Neutrophil (primary cell): ENCODE data around the gene SELPLG.
"Not testable (repeated sequence)": the region's sequence is repeated elsewhere in the genome, so short reads cannot be mapped to it uniquely, and the experiment has no call there.

Experiments used
- H3K27ac ChIP-seq: fragments of 200-600 bp; sonication (generic); 2 replicates; pipeline ENCODE4 v1.5.1; 2016; ENCODE audit warnings: mild to moderate bottlenecking, moderate library complexity
- H3K27me3 ChIP-seq: fragments of 200-600 bp; sonication (generic); 2 replicates; pipeline ENCODE4 v1.6.0; 2016; ENCODE audit warnings: mild to moderate bottlenecking
- H3K36me3 ChIP-seq: fragments of 200-600 bp; sonication (generic); 2 replicates; pipeline ENCODE4 v1.5.1; 2017
- H3K4me1 ChIP-seq, 2 experiments: fragments of 200-600 bp in 1 of 2; sonication (generic) in 1 of 2; 1 replicate in 1 of 2; 2 replicates in 1 of 2; pipeline versions ENCODE4 v1.5.1 to v1.6.1; 2013 to 2016; ENCODE audit warnings: low read depth in 1 of 2, low read length in 1 of 2, mild to moderate bottlenecking in 1 of 2, moderate library complexity in 1 of 2; ENCODE audit not compliant: control insufficient read depth in 1 of 2, insufficient read depth in 1 of 2
- H3K4me3 ChIP-seq, 2 experiments: fragments of 200-600 bp in 1 of 2; sonication (generic) in 1 of 2; 1 replicate in 1 of 2; 2 replicates in 1 of 2; pipeline ENCODE4 v1.5.1; 2013 to 2016; ENCODE audit warnings: low read depth in 1 of 2, low read length in 1 of 2, mild to moderate bottlenecking in 1 of 2, moderate library complexity in 1 of 2
- H3K9me3 ChIP-seq: fragments of 200-600 bp; sonication (generic); 2 replicates; pipeline ENCODE4 v1.5.1; 2016
- TF ChIP-seq, protein P1 (sequence below): fragments of 200-600 bp; sonication (generic); IDR thresholded peaks from 2 replicates; pipeline ENCODE4 v1.5.1; 2016; ENCODE audit warnings: antibody characterized with exemption

The SELPLG gene

DNA sequence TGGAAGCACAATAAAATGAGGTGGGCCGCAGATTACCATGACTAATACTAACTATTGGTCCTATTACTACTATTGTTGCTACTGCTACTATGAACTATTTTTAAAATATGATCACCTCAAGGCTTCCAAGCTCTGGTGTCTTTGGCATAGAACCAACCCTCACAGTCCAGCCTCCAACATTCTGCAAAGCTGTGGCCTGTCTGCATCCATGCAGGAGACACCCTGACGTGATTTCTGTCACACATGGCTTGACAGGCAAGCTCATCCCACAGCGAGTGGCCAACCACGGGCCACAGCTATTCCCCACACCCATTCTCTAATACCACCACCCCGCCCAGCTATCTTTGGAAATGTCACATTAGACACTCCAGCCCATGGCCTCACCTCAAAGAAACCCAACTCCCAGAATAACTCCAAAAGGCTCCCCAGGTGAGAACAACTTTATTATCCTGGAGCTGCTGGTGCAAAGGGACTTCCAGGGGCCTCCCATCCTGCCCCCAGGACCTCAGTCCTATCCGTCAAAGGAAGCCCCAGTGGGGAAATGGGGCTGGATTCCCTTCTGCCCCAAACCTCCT, 56.9 kb downstream of the SELPLG start:
- Histone ChIP-seq H3K9me3 (no peaks in the 10 kb centered on the region), H3K36me3 (no peaks in the 10 kb centered on the region), H3K4me1 (no peaks in the 10 kb centered on the region), H3K27ac (no peak overlapping the region), H3K27me3 (no peaks in the 10 kb centered on the region), H3K4me3 (no peak overlapping the region)
- TF ChIP-seq, protein P1, sequence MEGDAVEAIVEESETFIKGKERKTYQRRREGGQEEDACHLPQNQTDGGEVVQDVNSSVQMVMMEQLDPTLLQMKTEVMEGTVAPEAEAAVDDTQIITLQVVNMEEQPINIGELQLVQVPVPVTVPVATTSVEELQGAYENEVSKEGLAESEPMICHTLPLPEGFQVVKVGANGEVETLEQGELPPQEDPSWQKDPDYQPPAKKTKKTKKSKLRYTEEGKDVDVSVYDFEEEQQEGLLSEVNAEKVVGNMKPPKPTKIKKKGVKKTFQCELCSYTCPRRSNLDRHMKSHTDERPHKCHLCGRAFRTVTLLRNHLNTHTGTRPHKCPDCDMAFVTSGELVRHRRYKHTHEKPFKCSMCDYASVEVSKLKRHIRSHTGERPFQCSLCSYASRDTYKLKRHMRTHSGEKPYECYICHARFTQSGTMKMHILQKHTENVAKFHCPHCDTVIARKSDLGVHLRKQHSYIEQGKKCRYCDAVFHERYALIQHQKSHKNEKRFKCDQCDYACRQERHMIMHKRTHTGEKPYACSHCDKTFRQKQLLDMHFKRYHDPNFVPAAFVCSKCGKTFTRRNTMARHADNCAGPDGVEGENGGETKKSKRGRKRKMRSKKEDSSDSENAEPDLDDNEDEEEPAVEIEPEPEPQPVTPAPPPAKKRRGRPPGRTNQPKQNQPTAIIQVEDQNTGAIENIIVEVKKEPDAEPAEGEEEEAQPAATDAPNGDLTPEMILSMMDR, result no peak

DNA sequence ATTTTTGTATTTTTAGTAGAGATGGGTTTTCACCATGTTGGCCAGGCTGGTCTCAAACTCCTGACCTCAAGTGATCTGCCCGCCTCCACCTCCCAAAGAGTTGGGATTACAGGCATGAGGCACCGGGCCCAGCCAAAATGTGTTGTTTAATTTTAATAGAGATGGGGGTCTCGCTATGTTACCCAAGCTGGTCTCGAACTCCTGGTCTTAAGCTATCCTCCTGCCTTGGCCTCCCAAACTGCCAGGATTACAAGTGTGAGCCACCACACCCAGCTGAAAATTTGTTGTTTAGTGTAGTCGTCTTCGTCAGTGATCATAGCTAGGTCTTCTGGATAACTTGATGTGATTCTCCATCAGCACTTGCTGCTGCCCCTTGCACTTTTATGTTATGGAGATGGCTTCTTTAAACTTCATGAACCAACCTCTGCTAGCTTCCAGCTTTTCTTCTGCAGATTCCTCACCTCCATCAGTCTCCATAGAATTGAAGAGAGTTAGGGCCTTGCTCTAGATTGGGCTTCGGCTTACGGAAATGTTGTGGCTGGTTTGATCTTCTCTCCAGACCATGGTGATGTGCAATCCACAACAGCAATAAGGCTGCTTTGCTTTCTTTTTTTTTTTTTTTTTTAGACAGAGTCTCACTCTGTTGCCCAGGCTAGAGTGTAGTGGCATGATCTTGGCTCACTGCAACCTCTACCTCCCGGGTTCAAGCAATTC, 58.3 kb downstream of the SELPLG start:
- H3K36me3 ChIP-seq, result no peaks in the 10 kb centered on the region
- H3K27me3 ChIP-seq, result no peaks in the 10 kb centered on the region
- no peak overlapping the region for H3K27ac ChIP-seq
- no peaks in the 10 kb centered on the region for H3K9me3 ChIP-seq
- no peak overlapping the region for H3K4me3 ChIP-seq
- TF ChIP-seq, protein P1, result no peak
- H3K4me1 ChIP-seq, result no peaks in the 10 kb centered on the region

DNA sequence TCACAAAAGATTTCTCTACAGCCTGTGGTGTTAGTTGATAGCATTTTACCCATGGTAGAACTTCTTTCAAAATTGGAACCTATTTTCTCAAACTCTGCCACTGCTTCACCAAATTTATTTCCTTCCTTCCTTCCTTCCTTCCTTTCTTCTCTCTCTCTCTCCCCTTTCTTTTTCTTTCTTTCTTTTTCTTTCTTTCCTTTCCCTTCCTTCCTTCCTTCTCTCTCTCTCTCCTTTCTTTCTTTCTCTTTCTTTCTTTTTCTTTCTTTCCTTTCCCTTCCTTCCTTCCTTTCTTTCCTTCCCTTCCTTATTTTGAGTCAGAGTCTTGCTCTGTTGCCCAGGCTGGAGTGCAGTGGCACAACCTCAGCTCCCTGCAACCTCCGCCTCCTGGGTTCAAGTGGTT, 59.4 kb downstream of the SELPLG start:
- H3K27me3 ChIP-seq, H3K9me3 ChIP-seq, H3K4me3 ChIP-seq, H3K36me3 ChIP-seq, H3K4me1 ChIP-seq, H3K27ac ChIP-seq: not testable (repeated sequence)

DNA sequence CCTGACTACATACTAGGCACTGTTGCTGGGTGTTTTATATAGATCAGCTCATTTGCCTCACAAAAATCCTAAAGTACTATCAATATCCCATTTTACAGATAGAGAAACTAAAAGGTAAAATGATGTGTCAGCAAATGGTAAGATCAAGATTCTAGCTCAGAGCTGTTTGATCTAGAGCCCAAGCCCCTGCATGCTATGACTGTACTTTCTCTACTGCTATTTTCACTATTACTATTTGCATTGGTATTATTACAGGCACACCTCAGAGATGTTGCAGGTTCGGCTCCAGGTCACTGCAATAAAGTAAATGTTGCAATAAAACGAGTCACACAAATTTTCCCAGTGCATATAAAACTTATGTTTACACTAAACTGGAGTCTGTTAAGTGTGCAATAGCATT, 60.4 kb downstream of the SELPLG start:
- Histone ChIP-seq H3K4me3 (no peak overlapping the region), H3K4me1 (no peaks in the 10 kb centered on the region), H3K27ac (no peak overlapping the region), H3K9me3 (no peaks in the 10 kb centered on the region), H3K36me3 (peaks cover 18% of the 10 kb centered on the region), H3K27me3 (no peaks in the 10 kb centered on the region)
- TF ChIP-seq, protein P1, result no peak

DNA sequence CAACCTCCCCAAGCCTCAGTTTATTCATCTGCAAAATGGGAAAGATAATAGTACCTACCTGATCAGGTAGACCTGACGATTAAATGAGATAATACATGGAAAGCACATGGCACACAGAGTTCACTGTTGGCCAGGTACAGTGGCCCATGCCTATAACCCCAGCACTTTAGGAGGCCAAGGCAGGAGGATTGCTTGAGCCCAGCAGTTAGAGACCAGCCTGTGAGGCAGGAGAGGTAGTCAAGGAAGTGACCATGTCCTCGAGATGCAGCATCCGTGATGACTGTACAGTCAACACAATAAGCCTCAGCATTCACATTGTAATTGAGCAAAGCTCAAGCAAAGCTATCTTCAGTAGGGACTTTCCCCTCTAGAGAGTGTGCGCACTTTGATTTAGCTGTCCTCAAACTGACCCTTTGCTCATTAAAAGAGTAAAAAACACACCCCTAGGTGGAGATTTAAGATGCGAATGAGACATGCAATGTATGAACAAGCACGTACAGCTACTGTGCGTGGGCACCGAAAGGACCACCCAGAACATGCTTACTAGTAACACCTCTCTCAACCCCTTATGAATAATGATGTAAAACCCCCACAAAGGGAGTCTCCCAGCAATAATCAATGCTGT, 61.4 kb downstream of the SELPLG start:
- Histone ChIP-seq H3K36me3 (peaks cover 29% of the 10 kb centered on the region), H3K4me3 (no peak overlapping the region), H3K9me3 (no peaks in the 10 kb centered on the region), H3K4me1 (peaks cover 0 to under 1% of the 10 kb centered on the region in 2 experiments), H3K27ac (no peak overlapping the region), H3K27me3 (no peaks in the 10 kb centered on the region)
- TF ChIP-seq, protein P1, result no peak
